ENCODE data around the gene PTPRN2. TPM values are rescaled to one million over a fixed set of nuclear protein-coding genes. Genes with fewer than 3 reads are reported as not detected.

The PTPRN2 gene
- total and polyA plus RNA-seq, 2 donors (not counting 3 experiments of a cell fraction or from before 2014, with no cell fraction given): 0.62 to 0.88 TPM

- Histone ChIP-seq H3K79me2 (ENCODE audit: control insufficient read depth, insufficient read depth, low read length) (no peaks in the 10 kb centered on the region), H3K27ac (ENCODE audit: insufficient read depth, low read depth, low read length) (no peak overlapping the region), H4K20me1 (replicated peaks; ENCODE audit: control insufficient read depth, extremely low read depth, insufficient read depth, low read length) (no peaks in the 10 kb centered on the region), H3K27me3 (ENCODE audit: control insufficient read depth in 2 of 2, insufficient read depth in 2 of 2, low read length in 2 of 2) (no peaks in the 10 kb centered on the region), H3K36me3 (ENCODE audit: control insufficient read depth in 2 of 2, extremely low read depth in 1 of 2, insufficient read depth in 2 of 2, low read length in 2 of 2) (no peaks in the 10 kb centered on the region), H3K9ac (replicated peaks; ENCODE audit: extremely low read depth, insufficient read depth, low read length) (no peak overlapping the region), H3K4me1 (ENCODE audit: control insufficient read depth, extremely low read depth, insufficient read depth, low read length) (no peaks in the 10 kb centered on the region), H3K9me1 (replicated peaks; ENCODE audit: control insufficient read depth, extremely low read depth, insufficient read depth, low read length) (no peaks in the 10 kb centered on the region), H3K9me3 (replicated peaks; ENCODE audit: control insufficient read depth, insufficient read depth, low read length) (no peaks in the 10 kb centered on the region), H3K4me3 (replicated peaks in 1 of 3; ENCODE audit: insufficient read depth in 1 of 3, low read depth in 1 of 3, low read length in 3 of 3) (no peak overlapping the region), H3K4me2 (ENCODE audit: insufficient read depth, low read length) (no peak overlapping the region), H2AFZ (ENCODE audit: low read depth, low read length) (no peak overlapping the region)
- intact Hi-C loops (cut with micrococcal nuclease): no loop called here
- TF ChIP-seq FOS (IDR thresholded peaks at IDR 0.05; ENCODE audit: borderline replicate concordance, insufficient read depth, low read length) (no peak), JUN (IDR thresholded peaks at IDR 0.05; ENCODE audit: borderline replicate concordance, insufficient read depth, insufficient read length, low read depth) (no peak), EZH2 (IDR thresholded peaks at IDR 0.05; ENCODE audit: borderline replicate concordance, low read depth, low read length, severe bottlenecking) (no peak), GATA2 (IDR thresholded peaks at IDR 0.05; ENCODE audit: insufficient read depth, insufficient read length, low read depth, low read length) (no peak), POLR2A (IDR thresholded peaks at IDR 0.05; ENCODE audit: low read depth, low read length) (no peak), POLR2AphosphoS5 (IDR thresholded peaks at IDR 0.05; ENCODE audit: insufficient read depth, low read depth, low read length) (no peak), MAX (IDR thresholded peaks at IDR 0.05; ENCODE audit: insufficient read depth, insufficient read length) (no peak)
- FAIRE-seq (no peak), DNase-seq (ENCODE audit: low read depth, low spot score) (no peak)
- ChIA-PET POLR2A (no interaction called here), CTCF (no interaction called here)
- dilution Hi-C loops (cut with MboI; ENCODE audit: extremely low pct_ligation_motif_present, low sequenced_read_pairs): no loop called here
- no TSS peak for BruUV-seq (replicated peaks)
Measured at GRCh38 chr7:157545681-157546060, 1042.0 kb downstream of the PTPRN2 start.

DNA sequence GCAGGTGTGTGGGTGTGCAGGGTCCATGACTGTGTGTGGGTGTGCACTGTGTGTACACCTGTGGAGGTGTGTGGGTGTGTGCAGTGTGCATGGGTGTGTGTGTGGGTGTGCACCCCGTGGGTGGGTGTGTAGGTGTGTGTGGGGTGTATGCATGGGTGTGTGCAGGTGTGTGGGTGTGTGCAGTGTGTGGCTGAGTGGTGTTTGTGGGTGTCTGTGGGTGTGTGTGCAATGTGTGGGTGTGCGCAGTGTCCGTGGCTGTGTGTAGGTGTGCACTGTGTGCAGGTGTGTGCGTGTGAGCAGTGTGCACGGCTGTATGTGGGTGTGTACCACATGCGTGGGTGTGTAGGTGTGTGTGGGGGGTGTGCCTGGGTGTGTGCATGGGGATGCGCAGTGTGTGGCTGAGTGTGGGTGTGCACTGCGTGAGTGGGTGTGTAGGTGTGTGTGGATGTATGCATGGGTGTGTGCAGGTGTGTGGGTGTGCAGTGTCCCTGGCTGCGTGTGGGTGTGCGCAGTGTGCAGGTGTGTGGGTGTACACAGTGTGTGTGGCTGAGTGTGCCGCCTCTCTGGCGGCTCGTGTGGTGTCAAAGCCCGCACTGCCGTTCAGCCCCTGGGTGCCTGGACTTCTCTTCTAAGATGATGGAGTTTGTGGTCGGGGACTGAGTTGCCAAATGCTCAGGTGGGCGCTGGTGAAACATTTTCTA, 1042.5 kb downstream of the PTPRN2 start:
- dilution Hi-C loops (cut with MboI; ENCODE audit: extremely low pct_ligation_motif_present, low sequenced_read_pairs): no loop called here
- H3K9me1 ChIP-seq (replicated peaks; ENCODE audit: control insufficient read depth, extremely low read depth, insufficient read depth, low read length): no peaks in the 10 kb centered on the region
- no peak overlapping the region for H2AFZ ChIP-seq (ENCODE audit: low read depth, low read length)
- H3K36me3 ChIP-seq (ENCODE audit: control insufficient read depth in 2 of 2, extremely low read depth in 1 of 2, insufficient read depth in 2 of 2, low read length in 2 of 2): no peaks in the 10 kb centered on the region
- DNase-seq (ENCODE audit: low read depth, low spot score) (no peak), FAIRE-seq (no peak)
- H3K79me2 ChIP-seq (ENCODE audit: control insufficient read depth, insufficient read depth, low read length): no peaks in the 10 kb centered on the region
- no peak for TF ChIP-seq MYC (IDR thresholded peaks at IDR 0.05; ENCODE audit: low read depth, low read length)
- TF ChIP-seq MAX (IDR thresholded peaks at IDR 0.05; ENCODE audit: insufficient read depth, insufficient read length): no peak
- no peak for TF ChIP-seq POLR2A (IDR thresholded peaks at IDR 0.05; ENCODE audit: low read depth, low read length)
- TF ChIP-seq FOS (IDR thresholded peaks at IDR 0.05; ENCODE audit: borderline replicate concordance, insufficient read depth, low read length): no peak
- no peak for TF ChIP-seq POLR2AphosphoS5 (IDR thresholded peaks at IDR 0.05; ENCODE audit: insufficient read depth, low read depth, low read length)
- no peak for TF ChIP-seq JUN (IDR thresholded peaks at IDR 0.05; ENCODE audit: borderline replicate concordance, insufficient read depth, insufficient read length, low read depth)
- TF ChIP-seq EZH2 (IDR thresholded peaks at IDR 0.05; ENCODE audit: borderline replicate concordance, low read depth, low read length, severe bottlenecking): no peak
- TF ChIP-seq GATA2 (IDR thresholded peaks at IDR 0.05; ENCODE audit: insufficient read depth, insufficient read length, low read depth, low read length): no peak
- TF ChIP-seq, protein P1, sequence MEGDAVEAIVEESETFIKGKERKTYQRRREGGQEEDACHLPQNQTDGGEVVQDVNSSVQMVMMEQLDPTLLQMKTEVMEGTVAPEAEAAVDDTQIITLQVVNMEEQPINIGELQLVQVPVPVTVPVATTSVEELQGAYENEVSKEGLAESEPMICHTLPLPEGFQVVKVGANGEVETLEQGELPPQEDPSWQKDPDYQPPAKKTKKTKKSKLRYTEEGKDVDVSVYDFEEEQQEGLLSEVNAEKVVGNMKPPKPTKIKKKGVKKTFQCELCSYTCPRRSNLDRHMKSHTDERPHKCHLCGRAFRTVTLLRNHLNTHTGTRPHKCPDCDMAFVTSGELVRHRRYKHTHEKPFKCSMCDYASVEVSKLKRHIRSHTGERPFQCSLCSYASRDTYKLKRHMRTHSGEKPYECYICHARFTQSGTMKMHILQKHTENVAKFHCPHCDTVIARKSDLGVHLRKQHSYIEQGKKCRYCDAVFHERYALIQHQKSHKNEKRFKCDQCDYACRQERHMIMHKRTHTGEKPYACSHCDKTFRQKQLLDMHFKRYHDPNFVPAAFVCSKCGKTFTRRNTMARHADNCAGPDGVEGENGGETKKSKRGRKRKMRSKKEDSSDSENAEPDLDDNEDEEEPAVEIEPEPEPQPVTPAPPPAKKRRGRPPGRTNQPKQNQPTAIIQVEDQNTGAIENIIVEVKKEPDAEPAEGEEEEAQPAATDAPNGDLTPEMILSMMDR (IDR thresholded peaks at IDR 0.05; ENCODE audit: extremely low read depth in 1 of 2, insufficient read depth in 1 of 2, low read depth in 1 of 2, low read length in 2 of 2): no peak
- no peak overlapping the region for H3K4me3 ChIP-seq (replicated peaks in 1 of 3; ENCODE audit: insufficient read depth in 1 of 3, low read depth in 1 of 3, low read length in 3 of 3)
- H4K20me1 ChIP-seq (replicated peaks; ENCODE audit: control insufficient read depth, extremely low read depth, insufficient read depth, low read length): no peaks in the 10 kb centered on the region
- H3K4me1 ChIP-seq (ENCODE audit: control insufficient read depth, extremely low read depth, insufficient read depth, low read length): no peaks in the 10 kb centered on the region
- H3K27ac ChIP-seq (ENCODE audit: insufficient read depth, low read depth, low read length): no peak overlapping the region
- no peaks in the 10 kb centered on the region for H3K27me3 ChIP-seq (ENCODE audit: control insufficient read depth in 2 of 2, insufficient read depth in 2 of 2, low read length in 2 of 2)
- no peak overlapping the region for H3K4me2 ChIP-seq (ENCODE audit: insufficient read depth, low read length)
- no TSS peak for BruUV-seq (replicated peaks)
- intact Hi-C loops (cut with micrococcal nuclease): no loop called here
- ChIA-PET CTCF (no interaction called here), POLR2A (no interaction called here)
- H3K9me3 ChIP-seq (replicated peaks; ENCODE audit: control insufficient read depth, insufficient read depth, low read length): no peaks in the 10 kb centered on the region
- H3K9ac ChIP-seq (replicated peaks; ENCODE audit: extremely low read depth, insufficient read depth, low read length): no peak overlapping the region

Measured in endothelial cell of umbilical vein (primary cell).